DMS153 (cell line): ENCODE measurements around the gene CARS2.
"Not testable (repeated sequence)": the region's sequence is repeated elsewhere in the genome, so short reads cannot be mapped to it uniquely, and the experiment has no call there.

Experiments
- DNase-seq: peaks from one replicate; lab custom pipeline; 2025; lab: John Stamatoyannopoulos, UW

CARS2 gene

DNA sequence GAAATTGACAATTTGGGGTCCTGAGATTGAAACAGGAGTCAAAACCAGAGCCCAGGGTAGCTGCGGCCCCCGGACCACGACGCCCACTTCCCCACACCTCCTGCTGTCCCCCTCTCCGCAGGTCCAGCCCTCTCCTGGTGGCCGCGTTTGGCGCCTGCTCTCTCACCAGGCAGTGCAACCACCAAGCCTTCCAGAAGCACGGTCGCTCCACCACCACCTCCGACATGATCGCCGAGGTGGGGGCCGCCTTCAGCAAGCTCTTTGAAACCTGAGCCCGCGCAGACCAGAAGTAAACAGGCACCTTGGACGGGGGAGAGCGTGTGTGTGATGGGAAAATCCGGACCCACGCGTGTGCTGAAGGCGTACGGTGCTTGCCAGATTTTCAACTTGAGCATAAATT, 67.7 kb downstream of the CARS2 start:
- DNase-seq = no peak

DNA sequence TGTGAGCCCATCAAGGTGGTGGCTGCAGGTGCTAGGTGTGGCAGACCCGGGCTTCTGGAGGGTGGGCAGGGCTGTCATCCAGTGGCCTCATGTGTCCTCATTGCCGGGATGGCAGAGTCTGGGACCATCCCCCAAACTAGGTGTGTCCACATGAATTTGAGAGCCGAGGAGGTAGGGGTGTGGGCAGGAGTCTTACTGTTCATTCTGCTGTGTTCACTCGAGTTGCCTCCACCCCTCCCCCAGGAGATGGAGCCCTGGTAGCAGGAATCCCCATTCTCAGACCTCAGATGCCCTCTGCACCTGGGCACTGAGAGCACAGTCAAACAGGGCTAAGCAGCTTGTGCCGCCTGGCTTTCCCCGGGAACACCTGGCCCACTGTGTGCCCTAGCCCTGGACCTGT, 68.2 kb downstream of the CARS2 start:
- DNase-seq = peak; percentile 56

DNA sequence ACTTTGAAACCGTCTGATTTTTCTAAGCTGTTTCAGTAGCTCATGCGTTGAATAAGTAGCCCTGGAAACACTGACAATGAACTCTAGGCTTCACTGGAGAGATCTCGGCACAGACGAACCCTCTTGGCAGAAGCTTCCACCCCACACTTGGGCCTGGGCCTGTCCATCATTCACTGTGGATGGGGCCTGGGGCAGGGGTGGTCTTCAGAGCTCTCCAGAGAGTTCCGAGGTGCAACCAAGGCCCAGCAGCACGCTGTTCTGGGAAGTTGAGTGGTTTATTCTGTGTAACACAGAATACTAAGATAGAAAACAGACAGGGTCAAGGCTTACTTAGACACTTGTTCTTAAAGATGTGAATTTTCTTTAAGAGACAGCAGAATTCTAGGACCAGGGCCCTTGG, 68.6 kb downstream of the CARS2 start:
- DNase-seq = no peak

DNA sequence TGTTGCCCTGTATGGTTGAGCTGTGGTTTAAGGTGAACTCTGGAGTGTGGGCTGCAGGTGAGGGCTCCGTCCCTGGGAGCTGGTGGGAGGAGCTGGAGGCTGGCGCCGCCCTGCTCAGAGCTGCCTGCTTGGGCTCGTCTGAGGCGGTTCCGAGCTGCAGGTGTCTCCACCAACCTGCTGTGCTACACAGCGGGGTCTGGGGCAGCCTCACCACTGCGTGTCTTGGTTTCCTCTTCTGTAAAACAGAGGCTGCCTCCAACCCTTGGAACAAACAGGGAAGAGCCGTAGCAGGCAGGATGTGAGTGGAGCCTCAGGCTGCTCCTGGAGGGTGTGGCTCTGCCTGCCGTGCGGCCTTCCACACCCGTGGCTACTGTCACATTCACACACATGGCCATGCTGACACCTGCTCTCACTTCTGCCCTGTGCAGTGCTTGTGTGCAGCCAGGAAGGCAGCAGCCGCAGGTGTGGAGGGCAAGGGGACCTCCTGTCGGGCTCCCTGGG, 69.2 kb downstream of the CARS2 start:
- DNase-seq = peak; percentile 36

DNA sequence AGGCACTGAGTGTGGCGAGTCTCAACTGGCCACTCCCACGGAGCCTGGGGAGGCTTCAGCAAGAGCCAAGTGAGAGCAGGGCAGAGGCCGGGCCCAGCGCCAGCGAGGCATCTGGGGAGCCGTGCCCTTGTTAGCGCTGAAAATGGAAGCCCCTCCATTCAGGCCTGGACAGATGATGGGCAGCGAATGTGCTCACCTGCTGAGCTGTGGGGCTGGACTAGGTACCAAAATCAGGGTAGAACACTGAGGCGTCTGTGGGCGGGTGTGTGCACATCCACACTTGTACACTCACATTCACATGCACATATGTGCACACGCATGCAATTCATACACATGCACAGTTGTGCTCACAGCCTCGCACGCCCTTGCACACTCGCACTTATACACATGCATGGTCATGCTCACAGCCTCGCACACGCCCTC, 69.9 kb downstream of the CARS2 start:
- DNase-seq = no peak

DNA sequence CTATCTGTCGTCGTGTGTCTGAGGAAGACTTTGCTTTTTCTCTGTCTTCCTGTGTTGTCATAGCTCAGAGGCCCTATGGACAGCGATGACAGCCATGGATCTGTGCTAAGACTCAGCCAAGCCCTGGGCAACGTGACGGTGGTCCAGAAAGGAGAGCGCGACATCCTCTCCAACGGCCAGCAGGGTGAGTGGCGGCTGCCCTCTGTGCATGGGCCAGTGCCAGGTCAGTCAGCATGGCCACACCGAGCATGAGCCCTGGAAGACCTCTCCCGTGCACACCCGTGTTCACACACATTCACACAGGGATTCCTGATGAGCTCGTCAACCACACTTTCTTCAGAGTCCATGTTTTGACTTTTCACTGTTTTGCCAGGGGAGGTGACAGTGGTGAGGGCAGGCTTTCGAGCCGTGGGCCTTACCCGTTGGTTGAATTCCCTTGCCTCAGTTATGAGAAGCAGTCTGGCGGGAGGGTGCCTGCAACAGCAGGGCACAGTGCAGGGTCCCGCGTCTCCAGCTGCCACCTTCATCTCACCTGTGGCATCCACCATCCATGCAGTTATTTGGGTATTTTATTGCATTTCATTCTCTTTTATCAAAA, 70.4 kb downstream of the CARS2 start:
- DNase-seq = no peak

DNA sequence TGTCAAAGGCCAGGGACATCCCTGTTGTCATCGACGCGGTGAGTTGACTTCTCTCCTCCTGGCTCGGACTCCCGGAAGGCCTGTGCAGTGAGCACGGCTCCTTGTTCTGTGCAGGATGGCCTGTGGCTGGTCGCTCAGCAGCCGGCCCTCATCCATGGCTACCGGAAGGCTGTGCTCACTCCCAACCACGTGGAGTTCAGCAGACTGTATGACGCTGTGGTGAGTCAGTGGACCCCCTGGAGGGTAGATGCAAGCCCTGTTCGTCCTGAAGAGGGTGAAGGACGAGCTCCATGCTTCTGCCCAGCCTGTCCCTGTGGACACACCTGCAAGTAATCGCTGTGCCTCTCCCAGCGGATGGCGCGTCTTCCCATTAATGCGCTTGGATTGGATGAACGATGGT, 71.4 kb downstream of the CARS2 start:
- DNase-seq = no peak

DNA sequence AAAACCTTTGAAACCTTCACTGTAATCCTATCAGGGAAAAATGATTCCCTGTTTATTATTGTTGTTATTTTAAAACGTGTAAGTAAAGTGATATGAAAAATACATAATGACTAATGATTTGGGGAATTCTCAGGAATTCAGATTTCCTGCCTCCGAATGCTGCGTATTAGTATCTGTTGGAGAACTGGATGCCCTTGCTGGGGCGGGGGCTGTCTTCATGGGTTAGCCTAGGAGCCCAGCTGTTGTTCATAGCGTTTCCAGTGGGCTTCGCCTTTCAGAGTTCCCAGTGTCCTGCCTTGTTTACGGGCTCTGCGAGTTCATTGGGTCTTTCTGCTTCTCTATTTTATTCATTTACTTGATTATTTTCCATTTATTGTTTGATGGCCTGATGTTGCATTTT, 72.1 kb downstream of the CARS2 start:
- DNase-seq = no peak

DNA sequence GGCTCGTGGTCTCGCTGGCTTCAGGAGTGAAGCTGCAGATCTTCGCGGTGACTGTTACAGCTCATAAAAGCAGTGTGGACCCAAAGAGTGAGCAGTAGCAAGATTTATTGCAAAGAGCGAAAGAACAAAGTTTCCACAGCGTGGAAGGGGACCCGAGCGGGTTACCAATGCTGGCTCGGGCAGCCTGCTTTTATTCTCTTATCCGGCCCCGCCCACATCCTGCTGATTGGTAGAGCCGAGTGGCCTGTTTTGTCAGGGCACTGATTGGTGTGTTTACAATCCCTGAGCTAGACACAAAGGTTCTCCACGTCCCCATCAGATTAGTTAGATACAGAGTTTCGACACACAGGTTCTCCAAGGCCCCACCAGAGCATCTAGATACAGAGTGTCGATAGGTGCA, 73.7 kb downstream of the CARS2 start:
- not testable (repeated sequence) for DNase-seq

DNA sequence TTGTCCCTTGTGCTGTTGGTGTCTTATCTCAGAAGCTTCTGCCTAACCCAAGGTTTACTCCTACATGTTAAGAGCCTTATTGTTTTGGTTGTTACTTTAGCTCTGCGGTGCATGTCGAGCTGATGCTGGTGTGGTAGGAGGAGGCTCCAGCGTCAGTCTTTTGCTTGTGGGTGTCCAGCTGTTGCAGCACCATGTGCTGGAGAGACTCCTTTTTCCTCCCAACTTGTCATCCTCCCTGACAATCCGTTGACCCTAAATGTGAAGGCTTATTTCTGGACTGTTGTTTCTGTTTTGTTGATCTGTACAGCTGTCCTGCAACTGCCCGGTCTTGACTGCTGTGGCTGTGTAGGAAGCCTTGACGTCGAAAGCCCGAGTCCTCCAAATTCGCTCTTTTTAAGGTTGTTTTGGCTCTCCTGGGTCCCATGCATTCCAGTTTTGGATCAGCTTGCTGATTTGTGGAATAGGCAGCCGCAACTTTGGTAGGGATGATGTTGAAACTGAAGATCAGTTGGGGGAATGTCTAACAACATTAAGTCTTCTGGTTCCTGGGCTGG, 75.3 kb downstream of the CARS2 start:
- no peak for DNase-seq

DNA sequence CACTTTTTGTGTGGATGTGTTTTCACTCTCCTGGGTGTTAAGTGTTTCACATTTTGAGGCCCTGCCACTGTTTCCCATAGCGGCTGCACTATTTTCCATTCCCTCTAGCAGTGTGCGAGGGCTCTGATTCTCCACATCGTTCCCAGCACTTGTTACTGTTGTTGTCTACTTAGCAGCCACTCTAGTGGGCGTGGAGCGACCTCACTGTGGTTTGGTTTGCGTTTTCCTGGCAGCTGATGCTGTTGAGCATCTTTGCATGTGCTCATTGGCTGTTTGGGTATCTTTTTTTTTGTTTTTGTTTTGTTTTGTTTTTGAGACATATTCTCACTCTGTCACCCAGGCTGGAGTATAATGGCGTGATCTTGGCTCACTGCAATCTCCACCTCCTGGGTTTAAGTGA, 76.2 kb downstream of the CARS2 start:
- DNase-seq = no peak

DNA sequence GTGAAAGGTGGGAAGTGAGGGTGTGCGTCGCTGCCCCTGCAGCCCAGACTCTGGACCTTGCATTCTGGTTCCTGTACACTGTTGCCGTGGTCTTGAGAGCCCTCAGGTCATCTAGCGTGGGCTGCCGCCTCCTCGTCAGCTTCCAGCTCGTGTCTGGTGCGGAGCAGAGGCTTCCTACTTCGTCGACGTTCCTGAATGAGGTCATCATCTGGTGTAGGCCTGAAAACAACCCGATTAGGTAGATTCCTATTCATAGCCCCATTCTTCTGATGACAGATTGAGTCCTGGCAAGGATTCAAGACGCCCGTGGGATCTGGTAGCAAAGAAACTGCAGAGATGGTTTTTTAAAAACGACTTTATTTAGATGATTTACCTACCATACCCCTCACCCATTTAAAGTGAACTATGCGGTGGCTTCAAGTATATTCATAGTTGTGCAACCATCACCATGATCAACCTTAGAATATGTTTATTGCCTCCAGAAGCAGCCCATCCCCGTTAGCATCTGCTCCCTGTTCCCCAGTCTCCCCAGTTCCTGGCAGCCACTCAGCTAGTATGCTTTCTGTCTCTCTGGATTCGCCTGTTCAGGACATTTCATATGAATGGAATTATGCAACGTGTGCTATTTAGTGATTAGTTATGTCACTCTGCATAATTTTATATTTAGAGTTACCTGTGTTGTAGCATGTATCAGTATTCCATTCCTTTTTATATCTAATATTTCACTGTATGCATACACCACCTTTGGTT, 76.8 kb downstream of the CARS2 start:
- no peak for DNase-seq

DNA sequence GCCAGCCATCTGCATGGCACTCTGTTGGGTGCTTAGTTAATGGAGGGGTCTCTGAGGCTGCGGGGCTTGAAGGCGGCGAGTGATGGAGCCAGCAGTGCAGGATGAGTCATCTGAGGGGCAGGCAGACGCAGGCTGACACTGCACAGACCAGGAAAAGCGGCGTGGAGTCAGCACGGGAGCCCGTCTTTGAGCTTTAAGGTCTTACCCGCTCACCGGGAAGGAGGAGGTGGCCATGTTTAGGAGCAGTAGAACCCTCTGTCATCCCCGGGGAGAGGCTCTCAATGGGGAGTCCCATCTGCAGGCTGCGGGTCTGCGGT, 77.5 kb downstream of the CARS2 start:
- no peak for DNase-seq

DNA sequence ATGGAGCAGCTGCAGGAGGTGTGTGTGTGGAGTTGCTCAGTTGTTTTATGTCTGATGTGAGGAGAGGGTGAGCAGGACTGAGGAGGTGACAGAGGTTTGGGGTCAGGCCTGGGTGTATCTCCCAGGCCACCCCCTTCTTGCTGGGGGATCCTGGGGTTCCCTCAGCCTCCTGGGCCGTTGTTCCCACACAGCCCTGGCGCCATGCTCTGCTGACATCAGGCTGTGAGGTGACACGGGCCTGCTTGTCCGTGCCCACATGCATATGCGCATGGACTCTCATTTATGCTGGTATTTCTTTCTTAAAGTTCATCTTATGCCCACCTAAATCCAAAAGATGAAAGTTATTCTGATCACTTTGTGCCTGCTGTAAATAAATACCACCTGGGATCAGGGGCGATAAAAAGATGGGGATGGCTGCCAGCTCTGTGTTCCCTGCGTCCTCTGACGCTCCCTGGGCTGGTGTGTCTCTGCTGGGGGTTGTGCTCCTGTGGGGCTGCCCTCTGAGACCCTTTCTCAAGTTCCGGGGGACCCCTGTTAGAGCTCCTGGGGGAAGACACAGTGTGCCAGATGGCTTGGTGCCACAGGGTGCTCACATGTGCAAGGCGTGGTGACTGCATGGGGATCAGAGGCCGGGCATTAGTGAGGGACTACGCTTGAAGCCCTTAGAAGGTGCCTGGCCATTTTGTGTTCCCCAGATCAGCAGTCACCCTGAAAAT, 78.0 kb downstream of the CARS2 start:
- no peak for DNase-seq

DNA sequence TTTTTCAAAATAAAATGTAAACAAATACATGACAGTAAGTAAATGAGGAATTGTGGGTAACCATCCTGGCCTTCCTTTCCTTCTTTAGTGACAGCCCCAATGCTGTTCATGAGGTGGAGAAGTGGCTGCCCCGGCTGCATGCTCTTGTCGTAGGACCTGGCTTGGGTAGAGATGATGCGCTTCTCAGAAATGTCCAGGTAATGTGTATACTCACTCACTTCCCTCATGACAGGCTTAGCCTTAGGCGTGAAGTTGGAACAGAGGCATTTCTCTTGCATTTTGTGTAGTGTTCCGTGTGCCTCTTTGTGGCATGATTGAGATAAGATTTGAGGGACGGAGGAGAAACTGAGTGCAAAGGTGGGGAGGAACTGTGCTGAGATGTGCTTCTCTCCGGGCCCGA, 78.6 kb downstream of the CARS2 start:
- DNase-seq = no peak

DNA sequence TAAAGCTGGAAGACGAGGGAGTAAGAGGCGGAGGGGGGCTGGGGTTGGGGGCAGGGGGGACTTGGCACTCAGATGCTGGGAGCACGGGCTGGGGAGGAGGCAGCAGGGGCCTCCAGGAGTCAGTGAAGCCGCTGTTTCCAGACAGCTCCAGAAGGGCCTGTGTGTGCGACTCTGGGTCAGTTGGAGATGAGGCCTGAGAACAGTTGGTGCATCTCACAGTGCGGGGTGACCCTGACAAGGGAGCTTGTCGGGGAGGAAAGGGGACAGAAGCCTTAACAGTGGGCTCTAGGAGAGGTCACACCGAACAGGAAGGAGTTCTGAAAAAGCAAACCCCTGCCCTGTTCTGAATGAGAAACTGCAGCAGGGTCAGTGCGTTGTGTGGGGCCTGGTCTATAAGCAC, 79.4 kb downstream of the CARS2 start:
- DNase-seq = no peak

DNA sequence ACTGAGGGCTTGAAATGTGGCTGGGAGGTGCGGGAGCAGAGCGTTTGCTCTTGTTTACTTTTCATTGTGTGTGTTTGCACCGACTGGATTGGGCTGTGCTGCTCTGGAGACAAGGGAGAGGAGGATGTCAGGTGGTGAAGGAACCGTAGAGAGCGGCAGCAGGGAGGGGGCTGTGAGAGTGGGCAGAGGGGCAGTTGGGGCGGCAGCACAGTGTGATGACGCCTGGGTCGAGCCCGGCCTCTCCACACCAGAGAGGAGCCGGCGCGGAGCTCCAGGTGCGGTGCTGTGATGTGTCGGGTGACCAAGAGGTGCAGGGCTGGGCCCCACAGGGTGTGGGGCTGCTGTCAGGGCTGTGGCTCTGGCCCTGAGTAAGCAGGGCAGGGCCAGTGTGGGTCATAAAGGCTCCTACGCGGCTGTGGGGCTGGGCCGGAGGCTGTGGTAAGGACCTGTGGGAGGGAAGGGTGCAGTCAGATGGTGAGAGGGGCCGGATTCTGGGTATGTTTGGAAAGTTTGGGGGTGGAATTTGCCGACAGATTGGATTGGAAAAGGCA, 80.1 kb downstream of the CARS2 start:
- DNase-seq = peak; percentile 56

DNA sequence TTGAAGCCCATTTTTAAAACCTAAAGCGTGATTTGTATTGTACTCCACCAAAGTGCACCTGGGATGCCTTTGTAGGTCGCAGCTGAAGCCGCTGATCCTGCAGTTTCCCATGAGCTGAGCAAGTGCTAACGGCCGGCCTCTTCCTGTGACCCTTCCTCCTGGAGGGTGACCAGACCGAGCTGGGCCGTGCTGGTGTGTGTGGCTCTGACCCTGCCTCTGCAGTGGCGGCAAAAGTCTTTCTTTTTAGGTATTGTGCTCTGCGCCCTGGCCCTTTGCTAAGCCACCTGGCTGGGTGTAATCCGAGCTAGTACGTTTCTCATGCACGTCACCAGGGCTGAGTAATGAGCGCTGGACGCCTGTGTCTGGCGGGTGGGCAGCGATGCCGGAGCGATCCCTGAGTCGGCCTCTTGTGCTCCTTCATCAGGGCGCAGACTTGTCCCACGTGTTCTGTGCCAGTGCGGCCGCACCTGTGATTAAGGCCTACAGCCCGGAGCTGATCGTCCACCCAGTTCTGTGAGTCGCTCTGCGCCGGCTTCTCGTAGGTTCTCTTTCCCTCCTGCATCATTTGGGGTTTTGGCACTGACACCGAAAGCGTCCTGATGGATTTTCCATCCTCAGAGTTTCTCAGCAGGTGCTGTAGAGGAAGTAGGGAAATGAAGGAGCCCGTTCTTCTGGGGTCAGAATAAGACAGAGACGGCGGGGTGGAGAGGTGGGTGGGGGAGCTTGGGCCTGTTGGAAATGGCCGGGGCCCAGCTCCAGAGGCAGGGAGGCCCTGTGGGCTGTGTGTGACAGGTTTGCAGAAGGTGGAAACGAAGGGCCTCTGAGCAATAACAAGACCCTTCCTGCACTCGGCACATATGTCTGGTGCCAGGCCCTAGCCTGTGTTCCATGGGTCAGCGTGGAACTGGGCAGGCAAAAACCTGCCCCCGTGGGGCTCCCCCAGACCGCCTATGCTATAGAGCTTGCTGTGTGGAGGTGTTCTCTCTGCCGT, 80.9 kb downstream of the CARS2 start:
- DNase-seq = peak; percentile 39

DNA sequence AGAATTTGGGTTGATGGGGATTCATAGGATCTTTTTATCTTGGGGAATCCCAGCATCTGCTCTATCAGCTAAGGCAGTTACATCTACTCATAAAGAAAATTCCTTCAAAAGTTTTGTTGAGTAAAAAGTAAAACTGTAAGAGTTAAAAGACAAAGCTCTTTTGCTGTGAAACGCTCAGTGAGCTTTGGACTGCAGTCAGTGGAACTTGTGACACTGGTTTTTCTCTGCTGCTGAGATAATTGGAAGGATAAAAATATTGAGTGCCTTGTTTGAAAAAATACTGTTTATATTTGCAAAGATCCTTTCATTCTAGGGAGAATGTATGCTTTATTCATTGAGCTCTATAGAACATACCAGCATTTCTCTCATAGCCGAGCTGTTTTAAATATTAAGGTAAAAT, 85.3 kb downstream of the CARS2 start:
- no peak for DNase-seq

DNA sequence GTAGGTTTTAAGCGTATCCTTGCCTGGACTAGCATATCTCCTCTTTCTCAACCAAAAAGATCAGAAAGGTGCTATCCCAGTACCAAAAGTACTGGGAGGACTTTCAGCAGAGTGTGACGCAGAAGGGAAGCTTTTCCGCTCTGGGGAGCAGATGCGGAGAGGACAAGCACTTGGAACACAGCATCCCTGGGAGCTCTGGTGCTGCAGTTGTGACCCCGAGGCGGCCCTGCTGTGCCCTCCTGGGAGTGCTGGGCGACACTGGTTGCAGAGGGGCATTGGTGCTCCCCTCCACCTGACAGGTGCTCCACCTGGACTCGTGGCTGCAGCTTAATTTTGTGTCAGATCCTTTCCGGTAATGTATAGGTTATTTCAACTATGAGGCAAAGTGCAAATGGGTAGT, 87.1 kb downstream of the CARS2 start:
- no peak for DNase-seq

DNA sequence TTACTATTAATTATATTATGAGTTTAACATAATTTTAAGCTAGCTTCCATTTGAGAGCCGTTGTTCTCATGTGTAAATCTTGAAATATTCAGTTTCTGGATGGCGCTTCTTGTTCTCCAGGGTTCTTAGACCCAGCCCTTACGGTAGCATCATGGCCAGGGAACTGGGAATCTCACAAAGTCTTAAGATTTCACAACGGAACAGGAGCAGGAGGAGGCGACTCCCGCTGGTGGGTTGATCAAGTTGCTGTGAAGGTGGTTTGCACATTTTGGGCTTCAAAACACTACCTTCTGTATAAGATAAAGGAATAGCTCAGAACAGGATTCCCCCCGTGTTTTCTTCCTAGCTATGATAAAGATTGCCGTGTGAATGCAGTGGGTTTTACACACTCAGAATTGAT, 87.7 kb downstream of the CARS2 start:
- DNase-seq = no peak
